Nucleus accumbens (tissue), 56 donors: ENCODE data around the gene SUPT6H.
"Not testable (repeated sequence)": the region's sequence is repeated elsewhere in the genome, so short reads cannot be mapped to it uniquely, and the experiment has no call there.

Experiments used
- DNase-seq, 56 donors: peaks; one replicate each; lab custom pipeline; 2025; lab: John Stamatoyannopoulos, UW

SUPT6H gene

DNA sequence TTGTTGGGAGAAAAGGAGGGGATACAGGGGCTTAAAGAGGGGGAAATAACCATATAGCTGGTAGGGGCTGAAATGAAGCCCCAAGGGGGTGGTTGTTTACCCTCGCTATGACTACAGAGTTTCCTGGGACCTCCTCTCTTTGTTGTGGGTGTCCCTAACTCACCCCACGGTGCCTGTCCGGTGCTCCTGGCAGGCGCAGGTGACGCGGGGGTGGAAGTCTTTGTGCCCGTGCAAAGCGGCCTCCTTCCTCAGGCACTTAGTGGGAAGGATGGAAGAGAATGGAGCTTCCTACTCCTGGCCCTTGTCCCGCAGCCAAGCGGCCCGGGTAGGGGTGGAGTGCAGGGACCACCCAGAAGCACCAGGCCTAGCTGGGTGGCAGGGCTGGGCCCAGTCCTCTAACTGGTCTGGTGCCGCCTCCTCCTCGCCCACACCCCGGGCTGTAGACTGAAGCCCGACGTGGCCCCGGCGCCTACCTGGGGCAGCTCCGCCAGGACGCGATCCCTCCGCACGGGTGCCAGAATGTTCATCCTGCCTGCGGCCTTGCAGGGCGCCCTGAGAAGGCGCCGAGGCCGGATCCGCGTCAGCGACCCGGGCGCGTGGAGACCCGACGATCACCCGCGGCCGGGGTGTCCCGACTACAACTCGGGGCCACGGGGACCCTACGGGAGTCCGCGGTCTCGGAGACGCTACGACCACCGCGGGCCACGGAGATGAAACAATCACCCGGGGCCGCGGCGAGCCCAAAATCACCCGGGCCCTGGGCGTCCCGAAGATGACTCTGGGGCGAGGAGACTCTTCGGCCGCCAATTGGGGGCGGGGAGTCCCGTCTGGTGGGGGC lies 55.0 kb downstream of the SUPT6H start:
- peak in 1 of 56 donors; percentile 20 for DNase-seq

GRCh38 chr17:28717578-28718332 lies 55.8 kb downstream of the SUPT6H start, which contains the start of gene RAB34:
Gene RAB34, minus strand, starts transcription at chr17:28717868. Its CDS starts 602 bp downstream, at chr17:28717266.
- DNase-seq: peak in 35 of 56 donors; percentile 12 to 70 (median 41)

GRCh38 chr17:28718333-28719020 lies 56.5 kb downstream of the SUPT6H start:
- DNase-seq: no peak

- no peak for DNase-seq
Measured at GRCh38 chr17:28719021-28719433, 57.0 kb downstream of the SUPT6H start.

- no peak for DNase-seq
Measured at GRCh38 chr17:28720247-28720996, 58.4 kb downstream of the SUPT6H start.

DNA sequence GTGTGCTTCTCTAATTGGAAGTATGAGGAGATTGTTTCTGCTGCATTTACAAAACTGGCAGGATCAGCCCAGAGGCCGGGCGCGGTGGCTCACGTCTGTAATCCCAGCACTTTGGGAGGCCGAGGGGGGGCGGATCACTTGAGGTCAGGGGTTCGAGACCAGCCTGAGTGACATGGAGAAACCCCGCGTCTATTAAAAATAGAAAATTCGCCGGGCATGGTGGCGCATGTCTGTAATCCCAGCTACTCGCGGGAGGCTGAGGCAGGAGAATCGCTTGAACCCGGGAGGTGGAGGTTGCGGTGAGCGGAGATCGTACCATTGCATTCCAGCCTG lies 59.0 kb downstream of the SUPT6H start:
- DNase-seq: not testable (repeated sequence)

DNA sequence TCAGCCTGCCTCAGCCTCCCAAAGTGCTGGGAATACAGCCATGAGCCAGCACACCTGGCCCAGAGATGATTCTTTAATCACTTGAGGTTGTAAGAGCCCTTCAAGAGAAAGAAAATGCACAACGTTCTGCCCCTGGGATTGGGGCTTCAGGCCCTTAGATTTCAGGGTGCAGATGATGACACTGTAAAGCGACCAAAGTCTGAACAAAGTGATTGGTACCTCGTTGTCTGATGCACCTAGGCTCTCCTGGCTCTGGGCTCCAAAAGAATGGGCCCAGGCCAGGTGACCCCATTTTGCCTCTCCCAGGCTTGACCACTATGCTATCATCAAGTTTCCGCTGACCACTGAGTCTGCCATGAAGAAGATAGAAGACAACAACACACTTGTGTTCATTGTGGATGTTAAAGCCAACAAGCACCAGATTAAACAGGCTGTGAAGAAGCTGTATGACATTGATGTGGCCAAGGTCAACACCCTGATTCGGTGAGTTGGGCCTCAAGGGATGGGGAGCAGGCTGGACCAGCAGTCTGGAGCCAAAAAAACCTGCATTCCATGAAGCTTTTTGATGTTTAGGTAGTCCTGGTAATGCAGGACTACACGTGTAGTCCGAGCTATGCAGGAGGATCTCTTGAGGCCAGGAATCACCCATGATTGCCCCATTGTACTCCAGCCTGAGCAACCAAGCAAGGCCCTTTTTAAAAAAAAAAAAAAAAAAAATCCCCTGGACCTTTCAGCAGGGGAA lies 60.6 kb downstream of the SUPT6H start:
- DNase-seq: no peak

- no peak for DNase-seq
Measured at GRCh38 chr17:28723159-28723835, 61.3 kb downstream of the SUPT6H start.

DNA sequence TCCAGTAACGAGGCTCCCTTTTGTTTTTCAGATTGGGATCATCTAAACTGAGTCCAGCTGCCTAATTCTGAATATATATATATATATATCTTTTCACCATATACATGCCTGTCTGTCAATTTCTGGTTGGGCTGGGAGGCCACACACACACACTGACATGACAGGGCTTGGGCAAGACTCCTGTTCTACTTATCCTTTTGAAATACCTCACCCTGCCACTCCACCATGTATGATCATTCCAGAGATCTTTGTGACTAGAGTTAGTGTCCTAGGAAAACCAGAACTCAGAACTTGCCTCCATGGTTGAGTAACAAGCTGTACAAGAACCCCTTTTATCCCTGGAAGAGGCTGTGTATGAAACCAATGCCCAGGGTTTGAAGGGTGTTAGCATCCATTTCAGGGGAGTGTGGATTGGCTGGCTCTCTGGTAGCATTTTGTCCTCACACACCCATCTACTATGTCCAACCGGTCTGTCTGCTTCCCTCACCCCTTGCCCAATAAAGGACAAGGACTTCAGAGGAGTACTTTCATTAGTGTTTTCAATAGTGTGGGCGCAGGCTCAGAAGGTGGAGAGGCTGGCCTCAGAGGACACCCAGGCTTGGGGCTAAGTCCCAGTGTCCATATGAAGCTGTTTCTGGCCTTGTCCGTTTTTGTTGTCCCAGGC lies 62.0 kb downstream of the SUPT6H start:
- not testable (repeated sequence) for DNase-seq

- DNase-seq: no peak
Measured at GRCh38 chr17:28724500-28725165, 62.6 kb downstream of the SUPT6H start.

DNA sequence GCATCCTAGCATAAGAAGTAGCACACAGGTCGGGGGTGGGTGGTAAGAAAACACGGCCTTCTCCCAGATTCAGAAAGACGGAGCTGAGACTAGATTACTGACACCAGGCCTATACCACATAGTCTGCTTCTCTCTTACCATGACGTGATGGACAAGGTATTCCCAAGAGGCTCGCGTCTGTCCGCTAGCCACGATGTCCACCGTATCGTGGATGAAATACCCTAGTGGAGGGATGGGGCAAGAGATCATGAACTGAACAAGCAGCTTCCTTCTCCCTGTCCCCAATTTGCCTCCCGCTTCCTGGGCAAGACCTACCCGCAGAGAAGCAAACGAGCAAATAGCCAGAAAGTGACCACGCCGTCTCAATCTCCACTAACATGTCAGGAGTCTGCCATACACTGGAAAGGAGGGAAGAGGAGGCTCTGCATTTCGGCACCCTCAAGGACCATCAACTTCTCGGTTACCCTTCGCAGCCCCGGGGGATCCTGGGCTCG lies 63.2 kb downstream of the SUPT6H start:
- peak in 1 of 56 donors; percentile 5 for DNase-seq

- DNase-seq: peak in 7 of 56 donors; percentile 22 to 56 (median 39)
Measured at GRCh38 chr17:28725660-28726225, 63.7 kb downstream of the SUPT6H start.

- peak in 46 of 56 donors; percentile 28 to 84 (median 65) for DNase-seq
Measured at GRCh38 chr17:28726226-28726626, 64.2 kb downstream of the SUPT6H start, which contains the start of gene TLCD1. Gene TLCD1, minus strand, starts transcription at chr17:28726233. Its CDS starts 136 bp downstream, at chr17:28726097.

DNA sequence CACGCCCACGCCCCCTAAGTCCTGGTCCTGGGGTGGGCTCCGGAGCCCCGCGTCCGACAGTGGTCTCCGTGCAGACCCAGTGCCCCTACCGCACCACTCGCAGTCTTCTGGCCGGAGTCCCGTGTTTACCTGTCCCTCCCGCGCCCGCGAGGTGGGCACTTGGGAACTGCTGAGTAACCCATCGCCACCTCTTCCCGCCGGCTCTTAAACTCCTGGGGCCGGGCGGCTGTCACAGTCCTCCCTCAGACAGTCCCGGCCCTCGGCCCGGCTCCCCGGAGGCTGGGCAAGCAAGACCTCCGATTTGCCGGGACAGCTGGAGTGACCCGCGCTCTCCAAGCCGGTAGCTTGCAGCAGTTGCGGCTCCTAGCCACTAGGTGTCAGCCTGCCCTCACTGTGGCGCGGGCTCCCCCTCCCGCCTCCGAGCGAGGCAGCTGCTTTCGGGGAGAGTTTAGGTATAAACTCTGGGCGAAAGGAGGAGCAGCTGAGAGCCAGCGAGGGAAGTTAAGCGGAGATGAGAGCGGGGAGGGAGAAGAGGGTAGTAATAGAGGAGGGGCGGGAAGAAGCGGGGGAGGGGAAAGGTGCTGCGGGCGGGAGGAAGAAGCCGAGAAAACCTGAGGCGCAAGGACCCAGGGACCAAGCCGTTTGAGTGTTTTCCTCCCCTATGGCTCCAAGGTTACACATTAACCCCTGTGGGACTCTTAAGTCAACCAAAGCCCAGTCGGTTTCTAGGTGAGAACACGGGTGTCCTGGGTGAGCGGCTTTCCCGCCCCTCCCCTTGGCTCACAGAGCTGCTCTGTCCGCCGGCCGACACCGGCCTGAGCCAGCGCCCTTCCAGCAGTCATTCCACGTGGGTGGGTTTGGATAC lies 64.9 kb downstream of the SUPT6H start:
- peak; percentile 40 to 94 (median 84) for DNase-seq

DNA sequence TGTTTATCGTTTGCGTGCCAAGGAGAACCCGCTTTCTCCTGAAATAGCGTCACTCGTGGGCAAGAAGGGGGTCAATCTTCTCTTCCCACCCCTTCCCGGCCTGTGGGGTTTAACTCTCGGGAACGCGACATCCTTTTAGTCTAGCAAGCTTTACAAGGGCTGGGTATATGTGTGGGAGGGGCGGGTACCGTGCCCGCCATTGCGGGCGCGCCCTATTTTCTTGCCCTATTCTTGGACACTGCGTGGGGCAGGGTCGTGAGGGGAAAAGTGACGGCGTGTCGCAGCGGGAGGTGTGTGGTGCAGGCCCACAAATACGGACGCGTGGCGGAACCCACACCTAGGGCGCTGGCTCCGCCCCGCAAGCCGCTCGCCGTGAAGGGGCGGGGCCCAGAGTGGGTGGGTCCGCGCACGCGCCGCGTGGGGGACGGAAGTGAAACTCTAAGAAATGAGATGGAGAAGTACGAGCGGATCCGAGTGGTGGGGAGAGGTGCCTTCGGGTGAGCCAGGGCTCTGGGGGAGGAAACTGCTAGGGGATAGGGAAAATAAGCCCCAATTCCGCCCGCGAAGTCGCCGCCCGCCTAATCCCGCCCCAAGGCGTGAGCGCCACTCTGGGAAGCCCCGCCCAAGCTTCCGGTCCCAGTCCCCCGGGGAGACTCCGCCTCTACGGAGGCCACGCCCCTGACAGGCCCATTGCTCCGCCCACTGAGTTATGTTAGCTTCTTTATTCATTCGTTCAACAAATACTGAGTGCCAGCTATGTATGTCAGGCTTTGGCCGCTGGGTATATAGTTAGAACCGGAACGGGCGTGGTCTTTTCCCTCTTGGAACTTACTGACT lies 66.6 kb downstream of the SUPT6H start, which contains the start of gene NEK8:
NEK8 (plus strand) TSS at position 425 of the 837 bp plus-strand sequence; CDS start at position 451, 26 bp downstream.
- DNase-seq: peak in 55 of 56 donors; percentile 58 to 97 (median 90)
